Prostate gland (tissue), 2 donors: ENCODE results near the gene CACNG8.

ENCODE experiments used
- POLR2A ChIP-seq: fragments of 450-650 bp; IDR thresholded peaks from one replicate; pipeline ENCODE4 v1.6.1; 2016; ENCODE audit warnings: antibody characterized with exemption, mild to moderate bottlenecking
- POLR2AphosphoS5 ChIP-seq: sonication (generic); formaldehyde crosslinking; IDR thresholded peaks from one replicate; pipeline ENCODE4 v1.6.1; 2017; ENCODE audit warnings: antibody characterized with exemption
- TF ChIP-seq, protein P1 (sequence below), 4 experiments: fragments of 200-600 bp in 2 of 4; fragments of 450-650 bp in 2 of 4; sonication (generic) in 2 of 4; IDR thresholded peaks; 1 replicate in 3 of 4; 2 replicates in 1 of 4; pipeline ENCODE4 v1.5.1; 2016 to 2019; ENCODE audit warnings: antibody characterized with exemption in 4 of 4, mild to moderate bottlenecking in 2 of 4, moderate library complexity in 2 of 4

DNA sequence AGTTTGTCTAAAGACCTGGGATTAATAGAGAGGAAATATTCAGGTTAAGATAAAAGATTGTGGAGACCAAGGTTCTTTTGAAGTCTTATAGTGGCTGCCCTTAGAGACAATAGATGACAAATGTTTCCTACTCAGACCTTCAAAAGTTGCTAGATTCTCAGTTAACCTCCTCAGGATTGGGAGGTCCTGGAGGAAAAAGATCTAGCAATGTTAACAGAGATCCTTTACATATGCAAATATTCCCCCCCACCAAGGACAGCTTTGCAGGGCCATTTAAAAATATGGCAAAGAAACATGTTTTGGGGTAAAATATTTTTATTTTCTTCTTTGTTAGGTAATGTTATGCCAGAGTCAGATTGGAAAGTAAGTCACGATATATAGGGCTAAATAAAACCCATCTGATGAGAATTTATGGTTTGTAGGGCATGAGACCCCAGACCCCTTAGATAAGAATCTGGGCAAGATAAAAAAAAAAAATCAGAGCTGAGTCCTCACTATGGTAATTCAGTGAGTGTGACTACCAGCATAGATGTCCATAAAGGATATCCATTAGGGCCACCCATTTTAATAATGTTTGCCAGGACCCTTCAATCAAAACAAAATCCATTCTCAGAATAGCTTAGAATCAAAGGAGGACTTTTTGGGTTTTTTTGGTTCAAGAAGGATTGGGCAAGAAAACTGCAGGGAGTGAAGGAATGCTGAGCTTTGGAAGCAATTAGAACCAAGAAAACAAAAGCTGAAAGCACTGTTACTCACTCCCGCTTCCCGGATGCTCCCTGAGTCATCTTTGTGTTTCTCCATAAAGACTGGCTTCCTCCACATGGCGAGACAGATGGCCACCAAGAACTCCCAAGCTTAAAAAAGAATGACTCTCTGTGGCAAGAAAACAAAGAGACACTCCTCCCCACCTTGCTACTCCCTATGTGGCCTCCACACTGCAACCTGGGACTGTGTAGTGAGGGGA, 72.8 kb downstream of the CACNG8 start:
- TF ChIP-seq, protein P1, sequence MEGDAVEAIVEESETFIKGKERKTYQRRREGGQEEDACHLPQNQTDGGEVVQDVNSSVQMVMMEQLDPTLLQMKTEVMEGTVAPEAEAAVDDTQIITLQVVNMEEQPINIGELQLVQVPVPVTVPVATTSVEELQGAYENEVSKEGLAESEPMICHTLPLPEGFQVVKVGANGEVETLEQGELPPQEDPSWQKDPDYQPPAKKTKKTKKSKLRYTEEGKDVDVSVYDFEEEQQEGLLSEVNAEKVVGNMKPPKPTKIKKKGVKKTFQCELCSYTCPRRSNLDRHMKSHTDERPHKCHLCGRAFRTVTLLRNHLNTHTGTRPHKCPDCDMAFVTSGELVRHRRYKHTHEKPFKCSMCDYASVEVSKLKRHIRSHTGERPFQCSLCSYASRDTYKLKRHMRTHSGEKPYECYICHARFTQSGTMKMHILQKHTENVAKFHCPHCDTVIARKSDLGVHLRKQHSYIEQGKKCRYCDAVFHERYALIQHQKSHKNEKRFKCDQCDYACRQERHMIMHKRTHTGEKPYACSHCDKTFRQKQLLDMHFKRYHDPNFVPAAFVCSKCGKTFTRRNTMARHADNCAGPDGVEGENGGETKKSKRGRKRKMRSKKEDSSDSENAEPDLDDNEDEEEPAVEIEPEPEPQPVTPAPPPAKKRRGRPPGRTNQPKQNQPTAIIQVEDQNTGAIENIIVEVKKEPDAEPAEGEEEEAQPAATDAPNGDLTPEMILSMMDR (IDR thresholded peaks at IDR 0.05) = no peak
- TF ChIP-seq POLR2AphosphoS5 (no peak), POLR2A (no peak)
